Measurements from ENCODE around the gene ETNK1. TPM values are rescaled to one million over a fixed set of nuclear protein-coding genes. Genes with fewer than 3 reads are reported as not detected.

Gene ETNK1
- total and polyA plus RNA-seq, 2 donors (not counting 1 experiment from before 2014, with no cell fraction given), result 19.0 to 56.1 TPM

GRCh38 chr12:22631863-22632463 lies 7.0 kb downstream of the ETNK1 start:
- peaks cover 63% of the 10 kb centered on the region for H3K79me2 ChIP-seq (ENCODE audit: control insufficient read depth, insufficient read depth, low read length)
- TF ChIP-seq EZH2 (IDR thresholded peaks at IDR 0.05; ENCODE audit: low read length, missing control alignments), result no peak
- TF ChIP-seq CTCF (conservative IDR thresholded peaks at IDR 0.05 in 1 of 2, IDR thresholded peaks at IDR 0.05 in 1 of 2; ENCODE audit: low read depth in 1 of 2, low read length in 2 of 2), result peak in 1 of 2 donors; percentile 62
- no peak overlapping the region for H3K4me3 ChIP-seq (replicated peaks in 1 of 4; ENCODE audit: control extremely low read depth in 1 of 4, insufficient read depth in 1 of 4, low read depth in 3 of 4, low read length in 4 of 4)
- no peak overlapping the region for H2AFZ ChIP-seq (ENCODE audit: low read length)
- no peaks in the 10 kb centered on the region for H3K4me1 ChIP-seq (ENCODE audit: control insufficient read depth, extremely low read depth, insufficient read depth, low read length)
- H3K9ac ChIP-seq (ENCODE audit: insufficient read depth, low read length), result no peak overlapping the region
- no peaks in the 10 kb centered on the region for H3K27me3 ChIP-seq (ENCODE audit: control insufficient read depth, insufficient read depth, low read length)
- H3K27ac ChIP-seq (ENCODE audit: insufficient read depth, low read length), result no peak overlapping the region
- H3K4me2 ChIP-seq (ENCODE audit: extremely low read depth, insufficient read depth, low read length), result no peak overlapping the region
- peak in 1 of 2 donors; percentile 53 for DNase-seq (ENCODE audit: low read depth in 2 of 2)
- no peaks in the 10 kb centered on the region for H3K9me3 ChIP-seq (ENCODE audit: control insufficient read depth, insufficient read depth, low read depth, low read length)
- H3K36me3 ChIP-seq (ENCODE audit: control insufficient read depth, insufficient read depth, low read length), result no peaks in the 10 kb centered on the region
- no peaks in the 10 kb centered on the region for H4K20me1 ChIP-seq (ENCODE audit: control insufficient read depth, extremely low read depth, insufficient read depth, low read length)

DNA sequence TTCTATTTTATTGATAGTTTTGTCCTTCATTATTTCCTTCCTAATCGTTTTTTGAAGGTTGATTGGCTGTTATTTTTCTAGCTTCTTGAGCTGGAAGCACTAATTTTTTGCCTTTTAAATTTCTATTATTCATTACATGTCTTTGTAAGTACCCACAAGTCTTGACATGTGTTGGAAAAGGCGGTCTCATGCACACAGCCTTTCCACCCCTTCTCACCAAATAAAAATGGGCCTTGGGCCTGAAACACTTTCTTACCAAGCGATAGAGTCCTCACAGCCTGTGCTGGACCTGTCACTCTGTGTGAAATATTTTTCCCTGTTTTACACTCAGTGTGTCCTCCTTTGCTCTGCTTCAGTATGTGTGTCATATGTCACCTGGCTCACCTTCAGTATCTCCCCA lies 9.9 kb downstream of the ETNK1 start:
- Histone ChIP-seq H3K4me1 (ENCODE audit: control insufficient read depth, extremely low read depth, insufficient read depth, low read length) (no peaks in the 10 kb centered on the region), H3K79me2 (ENCODE audit: control insufficient read depth, insufficient read depth, low read length) (peaks cover 46% of the 10 kb centered on the region), H3K4me3 (replicated peaks in 1 of 4; ENCODE audit: control extremely low read depth in 1 of 4, insufficient read depth in 1 of 4, low read depth in 3 of 4, low read length in 4 of 4) (no peak overlapping the region), H2AFZ (ENCODE audit: low read length) (no peak overlapping the region), H3K9ac (ENCODE audit: insufficient read depth, low read length) (no peak overlapping the region), H3K36me3 (ENCODE audit: control insufficient read depth, insufficient read depth, low read length) (no peaks in the 10 kb centered on the region), H3K9me3 (ENCODE audit: control insufficient read depth, insufficient read depth, low read depth, low read length) (no peaks in the 10 kb centered on the region), H3K27ac (ENCODE audit: insufficient read depth, low read length) (no peak overlapping the region), H4K20me1 (ENCODE audit: control insufficient read depth, extremely low read depth, insufficient read depth, low read length) (no peaks in the 10 kb centered on the region), H3K4me2 (ENCODE audit: extremely low read depth, insufficient read depth, low read length) (no peak overlapping the region), H3K27me3 (ENCODE audit: control insufficient read depth, insufficient read depth, low read length) (no peaks in the 10 kb centered on the region)
- TF ChIP-seq EZH2 (IDR thresholded peaks at IDR 0.05; ENCODE audit: low read length, missing control alignments) (no peak), CTCF (conservative IDR thresholded peaks at IDR 0.05 in 1 of 2, IDR thresholded peaks at IDR 0.05 in 1 of 2; ENCODE audit: low read depth in 1 of 2, low read length in 2 of 2) (no peak)
- no peak for DNase-seq (ENCODE audit: low read depth in 2 of 2)

DNA sequence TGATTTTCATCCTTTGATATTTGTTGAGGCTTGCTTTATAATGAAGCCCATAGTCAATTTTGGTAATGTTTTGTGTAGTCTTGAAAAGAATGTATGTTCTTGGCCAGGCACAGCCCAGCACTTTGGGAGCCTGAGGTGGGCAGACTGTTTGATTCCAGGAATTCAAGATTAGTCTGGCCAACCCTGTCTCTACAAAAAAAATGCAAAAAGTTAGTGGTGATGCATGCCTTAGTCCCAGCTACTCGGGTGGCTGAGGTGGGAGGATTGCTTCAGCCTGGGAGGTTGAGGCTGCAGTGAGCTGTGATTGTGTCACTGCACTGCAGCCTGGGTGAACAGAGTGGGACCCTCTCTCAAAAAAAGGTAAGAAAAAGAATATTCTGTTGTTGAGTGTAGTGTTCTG lies 10.8 kb downstream of the ETNK1 start:
- H3K9me3 ChIP-seq (ENCODE audit: control insufficient read depth, insufficient read depth, low read depth, low read length), result no peaks in the 10 kb centered on the region
- H3K36me3 ChIP-seq (ENCODE audit: control insufficient read depth, insufficient read depth, low read length), result no peaks in the 10 kb centered on the region
- no peaks in the 10 kb centered on the region for H3K4me1 ChIP-seq (ENCODE audit: control insufficient read depth, extremely low read depth, insufficient read depth, low read length)
- no peak overlapping the region for H3K4me2 ChIP-seq (ENCODE audit: extremely low read depth, insufficient read depth, low read length)
- no peak overlapping the region for H2AFZ ChIP-seq (ENCODE audit: low read length)
- no peak for TF ChIP-seq EZH2 (IDR thresholded peaks at IDR 0.05; ENCODE audit: low read length, missing control alignments)
- no peak for TF ChIP-seq CTCF (conservative IDR thresholded peaks at IDR 0.05 in 1 of 2, IDR thresholded peaks at IDR 0.05 in 1 of 2; ENCODE audit: low read depth in 1 of 2, low read length in 2 of 2)
- H3K4me3 ChIP-seq (replicated peaks in 1 of 4; ENCODE audit: control extremely low read depth in 1 of 4, insufficient read depth in 1 of 4, low read depth in 3 of 4, low read length in 4 of 4), result no peak overlapping the region
- H3K9ac ChIP-seq (ENCODE audit: insufficient read depth, low read length), result no peak overlapping the region
- DNase-seq (ENCODE audit: low read depth in 2 of 2), result peak in 1 of 2 donors; percentile 79
- no peaks in the 10 kb centered on the region for H4K20me1 ChIP-seq (ENCODE audit: control insufficient read depth, extremely low read depth, insufficient read depth, low read length)
- H3K27ac ChIP-seq (ENCODE audit: insufficient read depth, low read length), result no peak overlapping the region
- peaks cover 38% of the 10 kb centered on the region for H3K79me2 ChIP-seq (ENCODE audit: control insufficient read depth, insufficient read depth, low read length)
- no peaks in the 10 kb centered on the region for H3K27me3 ChIP-seq (ENCODE audit: control insufficient read depth, insufficient read depth, low read length)

Data from fibroblast of lung (primary cell).